ENCODE results near the gene EIF4ENIF1.

DNA sequence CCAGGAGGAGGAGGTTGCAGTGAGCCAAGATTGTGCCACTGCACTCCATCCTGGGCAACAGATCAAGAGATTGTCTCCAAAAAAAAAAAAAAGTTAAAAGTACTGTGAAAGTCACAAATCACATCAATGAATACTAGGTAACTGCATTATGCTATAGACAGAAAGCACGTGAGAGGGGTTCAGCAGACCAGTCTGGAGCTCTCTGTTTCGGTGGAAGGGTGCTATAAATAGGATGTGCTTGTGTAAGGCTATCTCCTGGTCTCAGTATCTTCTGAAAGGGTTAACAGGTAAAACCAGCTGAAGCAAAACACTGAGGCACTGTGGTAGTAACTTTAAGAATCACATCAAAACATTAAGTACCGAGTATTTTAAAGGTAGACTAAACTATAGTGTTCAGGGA lies 43.4 kb downstream of the EIF4ENIF1 start:
- TF ChIP-seq POLR2AphosphoS5 (IDR thresholded peaks at IDR 0.05) (no peak), MXI1 (conservative IDR thresholded peaks at IDR 0.05; ENCODE audit: poor library complexity, severe bottlenecking) (no peak), EZH2 (IDR thresholded peaks at IDR 0.05; ENCODE audit: borderline replicate concordance, insufficient read depth, low read length, poor library complexity, severe bottlenecking) (no peak), RAD21 (conservative IDR thresholded peaks at IDR 0.05) (no peak), TAF1 (IDR thresholded peaks at IDR 0.05; ENCODE audit: low read depth) (no peak)
- TF ChIP-seq, protein P1, sequence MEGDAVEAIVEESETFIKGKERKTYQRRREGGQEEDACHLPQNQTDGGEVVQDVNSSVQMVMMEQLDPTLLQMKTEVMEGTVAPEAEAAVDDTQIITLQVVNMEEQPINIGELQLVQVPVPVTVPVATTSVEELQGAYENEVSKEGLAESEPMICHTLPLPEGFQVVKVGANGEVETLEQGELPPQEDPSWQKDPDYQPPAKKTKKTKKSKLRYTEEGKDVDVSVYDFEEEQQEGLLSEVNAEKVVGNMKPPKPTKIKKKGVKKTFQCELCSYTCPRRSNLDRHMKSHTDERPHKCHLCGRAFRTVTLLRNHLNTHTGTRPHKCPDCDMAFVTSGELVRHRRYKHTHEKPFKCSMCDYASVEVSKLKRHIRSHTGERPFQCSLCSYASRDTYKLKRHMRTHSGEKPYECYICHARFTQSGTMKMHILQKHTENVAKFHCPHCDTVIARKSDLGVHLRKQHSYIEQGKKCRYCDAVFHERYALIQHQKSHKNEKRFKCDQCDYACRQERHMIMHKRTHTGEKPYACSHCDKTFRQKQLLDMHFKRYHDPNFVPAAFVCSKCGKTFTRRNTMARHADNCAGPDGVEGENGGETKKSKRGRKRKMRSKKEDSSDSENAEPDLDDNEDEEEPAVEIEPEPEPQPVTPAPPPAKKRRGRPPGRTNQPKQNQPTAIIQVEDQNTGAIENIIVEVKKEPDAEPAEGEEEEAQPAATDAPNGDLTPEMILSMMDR (IDR thresholded peaks at IDR 0.05; ENCODE audit: poor library complexity, severe bottlenecking) = no peak
- TF ChIP-seq, protein P2, sequence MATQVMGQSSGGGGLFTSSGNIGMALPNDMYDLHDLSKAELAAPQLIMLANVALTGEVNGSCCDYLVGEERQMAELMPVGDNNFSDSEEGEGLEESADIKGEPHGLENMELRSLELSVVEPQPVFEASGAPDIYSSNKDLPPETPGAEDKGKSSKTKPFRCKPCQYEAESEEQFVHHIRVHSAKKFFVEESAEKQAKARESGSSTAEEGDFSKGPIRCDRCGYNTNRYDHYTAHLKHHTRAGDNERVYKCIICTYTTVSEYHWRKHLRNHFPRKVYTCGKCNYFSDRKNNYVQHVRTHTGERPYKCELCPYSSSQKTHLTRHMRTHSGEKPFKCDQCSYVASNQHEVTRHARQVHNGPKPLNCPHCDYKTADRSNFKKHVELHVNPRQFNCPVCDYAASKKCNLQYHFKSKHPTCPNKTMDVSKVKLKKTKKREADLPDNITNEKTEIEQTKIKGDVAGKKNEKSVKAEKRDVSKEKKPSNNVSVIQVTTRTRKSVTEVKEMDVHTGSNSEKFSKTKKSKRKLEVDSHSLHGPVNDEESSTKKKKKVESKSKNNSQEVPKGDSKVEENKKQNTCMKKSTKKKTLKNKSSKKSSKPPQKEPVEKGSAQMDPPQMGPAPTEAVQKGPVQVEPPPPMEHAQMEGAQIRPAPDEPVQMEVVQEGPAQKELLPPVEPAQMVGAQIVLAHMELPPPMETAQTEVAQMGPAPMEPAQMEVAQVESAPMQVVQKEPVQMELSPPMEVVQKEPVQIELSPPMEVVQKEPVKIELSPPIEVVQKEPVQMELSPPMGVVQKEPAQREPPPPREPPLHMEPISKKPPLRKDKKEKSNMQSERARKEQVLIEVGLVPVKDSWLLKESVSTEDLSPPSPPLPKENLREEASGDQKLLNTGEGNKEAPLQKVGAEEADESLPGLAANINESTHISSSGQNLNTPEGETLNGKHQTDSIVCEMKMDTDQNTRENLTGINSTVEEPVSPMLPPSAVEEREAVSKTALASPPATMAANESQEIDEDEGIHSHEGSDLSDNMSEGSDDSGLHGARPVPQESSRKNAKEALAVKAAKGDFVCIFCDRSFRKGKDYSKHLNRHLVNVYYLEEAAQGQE (IDR thresholded peaks at IDR 0.05; ENCODE audit: borderline replicate concordance) = no peak

All from neural cell (in vitro differentiated cells).